ENCODE data around the gene HIPK3.

DNA sequence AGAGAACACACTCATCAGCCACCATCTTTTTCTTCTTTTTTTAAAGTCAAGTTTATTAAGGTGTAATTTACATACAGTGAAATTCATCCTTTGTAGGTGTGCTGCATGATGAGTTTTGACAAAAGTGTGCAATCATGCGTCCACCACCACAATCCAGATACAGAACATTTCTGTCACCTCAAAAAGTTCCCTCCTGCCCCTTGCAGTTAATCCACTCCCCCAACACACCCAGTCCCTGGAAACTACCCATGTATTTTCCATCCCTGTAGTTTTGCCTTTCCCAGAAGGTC is 126.7 kb downstream of the HIPK3 start:
- TF ChIP-seq POLR2A (IDR thresholded peaks at IDR 0.05; ENCODE audit: low read length) (no peak), GATA1 (IDR thresholded peaks at IDR 0.05; ENCODE audit: low read depth, low read length) (no peak)
